ENCODE data around the gene TMEM179. TPM values are rescaled to one million over a fixed set of nuclear protein-coding genes. Genes with fewer than 3 reads are reported as not detected.

The TMEM179 gene
- total RNA-seq, 1 experiment from 2014 or later, result 11.4 TPM

DNA sequence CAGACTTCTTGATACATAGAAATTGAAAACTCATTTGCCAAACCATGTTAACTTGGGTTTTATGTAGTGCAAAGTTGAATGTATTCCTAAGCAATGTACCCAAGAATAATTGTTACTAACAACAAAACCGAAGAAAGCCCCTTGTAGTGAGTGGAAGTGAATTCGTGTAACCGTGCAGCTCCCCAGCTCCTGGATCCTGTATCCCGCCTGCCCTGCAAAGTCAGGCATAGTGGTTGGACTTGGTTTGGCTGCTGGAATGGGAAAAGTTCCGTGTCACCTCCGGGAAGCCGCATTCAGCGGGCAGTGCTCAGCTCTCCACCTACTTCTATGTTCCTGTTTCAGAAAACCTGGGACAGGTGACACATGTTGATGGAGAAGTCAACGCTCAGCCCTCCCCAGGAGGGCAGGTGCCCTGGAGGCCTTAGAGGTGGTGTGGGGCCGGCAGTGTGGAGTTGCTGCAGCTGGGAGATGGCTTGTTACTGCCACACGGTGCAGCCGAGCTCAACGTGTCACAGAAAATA, 54.2 kb downstream of the TMEM179 start:
- no peaks in the 10 kb centered on the region for H3K79me2 ChIP-seq (ENCODE audit: insufficient read depth, low read length)
- no peak for DNase-seq

More for the DNA sequence above, 54.2 kb downstream of the TMEM179 start:
- peaks cover 10% of the 10 kb centered on the region in 2 experiments; a peak in 3 of 4 replicates for H3K4me1 Mint-ChIP-seq
- peaks cover 5% of the 10 kb centered on the region for H3K27me3 Mint-ChIP-seq (ENCODE audit: low read depth)
- H3K36me3 Mint-ChIP-seq (ENCODE audit: insufficient read depth in 1 of 3, low read depth in 3 of 3), result peaks cover 0 to 4% (median 0%) of the 10 kb centered on the region in 3 experiments; a peak in 1 of 7 replicates
- Histone ChIP-seq H3K27ac (ENCODE audit: insufficient read length, low read depth, low read length) (no peak overlapping the region), H3K9ac (ENCODE audit: extremely low read depth, insufficient read length, low read length) (no peak overlapping the region), H3K27me3 (ENCODE audit: insufficient read depth, low read length) (no peaks in the 10 kb centered on the region), H2AFZ (ENCODE audit: low read length) (no peak overlapping the region), H2BK20ac (ENCODE audit: low read depth, low read length, poor library complexity, severe bottlenecking) (no peak overlapping the region), H3K14ac (ENCODE audit: insufficient read depth, low read length) (no peak overlapping the region), H3K9me3 (ENCODE audit: control insufficient read depth, low read depth, low read length) (no peaks in the 10 kb centered on the region), H3K79me1 (ENCODE audit: insufficient read depth, low read depth, low read length, poor library complexity, severe bottlenecking) (no peaks in the 10 kb centered on the region), H2BK12ac (ENCODE audit: insufficient read length, low read depth, low read length) (no peak overlapping the region), H3K4me1 (ENCODE audit: insufficient read depth, low read length) (no peaks in the 10 kb centered on the region), H4K91ac (ENCODE audit: insufficient read length, low read depth, low read length) (no peak overlapping the region), H4K20me1 (ENCODE audit: control insufficient read depth, insufficient read depth, insufficient read length) (no peaks in the 10 kb centered on the region), H4K8ac (replicated peaks; ENCODE audit: insufficient read length, low read depth, low read length) (no peak overlapping the region), H3K18ac (ENCODE audit: insufficient read length, low read depth, low read length) (no peak overlapping the region), H4K5ac (ENCODE audit: insufficient read length, low read depth, low read length) (no peak overlapping the region), H2BK5ac (ENCODE audit: insufficient read length, low read length) (no peak overlapping the region), H3T11ph (ENCODE audit: low read length) (no peak overlapping the region), H3K23ac (ENCODE audit: insufficient read length, low read depth, low read length) (no peak overlapping the region), H3K56ac (ENCODE audit: insufficient read length, low read depth, low read length) (no peak overlapping the region), H2BK15ac (ENCODE audit: low read depth, low read length) (no peak overlapping the region), H3K4ac (ENCODE audit: low read depth, low read length) (no peak overlapping the region), H2AK5ac (ENCODE audit: insufficient read length, low read length) (no peak overlapping the region), H3K4me2 (ENCODE audit: insufficient read depth, insufficient read length, low read length) (no peak overlapping the region), H2BK120ac (ENCODE audit: low read depth, low read length, poor library complexity, severe bottlenecking) (no peak overlapping the region), H3K23me2 (ENCODE audit: insufficient read length, low read depth, low read length, poor library complexity, severe bottlenecking) (no peaks in the 10 kb centered on the region)
- H3K27ac Mint-ChIP-seq, result peak overlapping the region in 1 of 3 experiments; percentile 89; a peak in 1 of 7 replicates
- no peak overlapping the region for H3K4me3 Mint-ChIP-seq
- TF ChIP-seq, protein P1, sequence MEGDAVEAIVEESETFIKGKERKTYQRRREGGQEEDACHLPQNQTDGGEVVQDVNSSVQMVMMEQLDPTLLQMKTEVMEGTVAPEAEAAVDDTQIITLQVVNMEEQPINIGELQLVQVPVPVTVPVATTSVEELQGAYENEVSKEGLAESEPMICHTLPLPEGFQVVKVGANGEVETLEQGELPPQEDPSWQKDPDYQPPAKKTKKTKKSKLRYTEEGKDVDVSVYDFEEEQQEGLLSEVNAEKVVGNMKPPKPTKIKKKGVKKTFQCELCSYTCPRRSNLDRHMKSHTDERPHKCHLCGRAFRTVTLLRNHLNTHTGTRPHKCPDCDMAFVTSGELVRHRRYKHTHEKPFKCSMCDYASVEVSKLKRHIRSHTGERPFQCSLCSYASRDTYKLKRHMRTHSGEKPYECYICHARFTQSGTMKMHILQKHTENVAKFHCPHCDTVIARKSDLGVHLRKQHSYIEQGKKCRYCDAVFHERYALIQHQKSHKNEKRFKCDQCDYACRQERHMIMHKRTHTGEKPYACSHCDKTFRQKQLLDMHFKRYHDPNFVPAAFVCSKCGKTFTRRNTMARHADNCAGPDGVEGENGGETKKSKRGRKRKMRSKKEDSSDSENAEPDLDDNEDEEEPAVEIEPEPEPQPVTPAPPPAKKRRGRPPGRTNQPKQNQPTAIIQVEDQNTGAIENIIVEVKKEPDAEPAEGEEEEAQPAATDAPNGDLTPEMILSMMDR (conservative IDR thresholded peaks at IDR 0.05), result no peak
- H3K9me3 Mint-ChIP-seq, result peaks cover 0 to 6% of the 10 kb centered on the region in 2 experiments; a peak in 1 of 5 replicates
- WGBS (ENCODE audit: extremely low coverage, insufficient read length, low lambda C conversion rate), result no CpG with 5 or more reads among the region's 13 CpGs

Measured in H9 (cell line).